Fibroblast of villous mesenchyme (primary cell): ENCODE data around the gene LIMCH1. TPM values are rescaled to one million over a fixed set of nuclear protein-coding genes. Genes with fewer than 3 reads are reported as not detected.

Experiments
- DNase-seq: peaks from one replicate; pipeline ENCODE4 v3.0.0-alpha.2; 2010; ENCODE audit warnings: low read depth
- H3K4me3 ChIP-seq: 2 replicates; pipeline ENCODE4 v1.5.1; 2011; ENCODE audit warnings: low read depth, mild to moderate bottlenecking, low read length
- CTCF ChIP-seq: IDR thresholded peaks from 2 replicates; pipeline ENCODE4 v1.5.1; 2012; ENCODE audit warnings: low read depth, mild to moderate bottlenecking, low read length; ENCODE audit not compliant: insufficient read depth
- total RNA-seq: library from RNA; depleted of rRNA; stranded (reverse); fragments of >200 nt; gene quantifications from 2 replicates; pipeline ENCODE4 v1.2.3, GENCODE V29; 2012

Gene LIMCH1
- total RNA-seq, 1 donor: 3.9 TPM

GRCh38 chr4:41507291-41507947 is 30.5 kb upstream of the LIMCH1 start:
- H3K4me3 ChIP-seq: no peak overlapping the region
- no peak for TF ChIP-seq CTCF
- peak; percentile 75 for DNase-seq

GRCh38 chr4:41509451-41509866 is 28.5 kb upstream of the LIMCH1 start:
- H3K4me3 ChIP-seq: no peak overlapping the region
- no peak for TF ChIP-seq CTCF
- DNase-seq: no peak

- no peak overlapping the region for H3K4me3 ChIP-seq
- no peak for TF ChIP-seq CTCF
- DNase-seq: no peak
These were observed 27.8 kb upstream of the LIMCH1 start for GRCh38 chr4:41510179-41510578.

GRCh38 chr4:41512136-41512535 is 25.8 kb upstream of the LIMCH1 start:
- DNase-seq: no peak
- no peak overlapping the region for H3K4me3 ChIP-seq
- TF ChIP-seq CTCF: no peak

- H3K4me3 ChIP-seq: no peak overlapping the region
- no peak for TF ChIP-seq CTCF
- no peak for DNase-seq
These were observed 25.4 kb upstream of the LIMCH1 start for GRCh38 chr4:41512596-41512995.

GRCh38 chr4:41514169-41514568 is 23.8 kb upstream of the LIMCH1 start:
- no peak for DNase-seq
- no peak for TF ChIP-seq CTCF
- H3K4me3 ChIP-seq: no peak overlapping the region
